Measurements from ENCODE around the gene NHLRC2.
"Not testable (repeated sequence)": the region's sequence is repeated elsewhere in the genome, so short reads cannot be mapped to it uniquely, and the experiment has no call there.

NHLRC2 gene

DNA sequence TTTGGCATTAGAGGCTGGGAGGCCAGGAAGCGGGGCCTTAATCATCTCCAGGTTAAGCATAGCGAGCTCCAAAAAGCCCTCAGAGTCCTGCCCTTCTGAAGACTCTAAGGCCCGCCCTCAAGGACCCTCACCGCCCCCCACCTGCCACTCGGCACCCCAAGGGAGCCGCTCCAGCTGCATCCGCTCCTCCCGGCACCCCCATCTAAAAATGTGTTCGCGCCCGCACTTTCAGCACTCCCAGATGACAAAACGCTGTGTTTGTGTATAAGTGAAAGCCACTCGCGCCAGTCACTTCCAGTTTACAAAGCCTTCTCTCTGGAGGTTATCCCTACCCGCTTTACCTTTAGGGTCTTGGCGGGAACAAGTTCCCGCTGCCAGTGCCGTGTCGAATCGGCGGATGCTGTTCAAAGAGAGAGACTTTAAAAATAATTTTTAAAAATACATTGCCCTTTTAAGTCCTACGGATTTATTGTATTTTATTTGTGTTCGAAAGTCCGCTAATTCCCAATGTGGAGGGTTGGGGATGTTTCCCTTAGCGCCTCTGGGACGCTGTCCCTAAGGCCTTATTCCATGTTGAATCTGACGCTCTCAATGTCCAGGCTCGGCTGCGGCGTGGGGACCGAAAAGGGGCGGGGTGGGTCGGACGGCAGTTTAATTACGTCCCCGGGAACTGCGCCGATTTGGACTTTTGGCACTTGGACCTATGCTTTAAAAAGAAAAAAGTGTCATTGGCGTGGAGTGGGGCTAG, at the start of gene NHLRC2, which contains the start of gene DCLRE1A:
Gene NHLRC2, plus strand, starts transcription at position 649 of the 748 bp plus-strand sequence. CDS start 212 bp downstream, outside the sequence.
Gene DCLRE1A, minus strand, starts transcription at position 70 of the 748 bp plus-strand sequence. CDS start 900 bp downstream, outside the sequence.
- peak within 1 kb of the TSS; percentile 81 for H3K4me3 ChIP-seq (ENCODE audit: low read depth, low read length)
- peak; percentile 50 for DNase-seq (ENCODE audit: low read depth)
- in situ Hi-C loops (cut with HindIII; ENCODE audit: low sequenced_read_pairs) = no loop called here
- TF ChIP-seq CTCF (IDR thresholded peaks at IDR 0.05; ENCODE audit: low read depth, low read length, missing control alignments) = no peak

GRCh38 chr10:113806503-113806902, 48.0 kb upstream of the NHLRC2 start:
- no peak for DNase-seq (ENCODE audit: low read depth)
- in situ Hi-C loops (cut with HindIII; ENCODE audit: low sequenced_read_pairs) = loop anchor here (25.0 kb wide), 1 partner anchor 306 kb away; no protein-coding TSS in a partner anchor
- H3K4me3 ChIP-seq (ENCODE audit: low read depth, low read length) = no peak overlapping the region
- no peak for TF ChIP-seq CTCF (IDR thresholded peaks at IDR 0.05; ENCODE audit: low read depth, low read length, missing control alignments)

DNA sequence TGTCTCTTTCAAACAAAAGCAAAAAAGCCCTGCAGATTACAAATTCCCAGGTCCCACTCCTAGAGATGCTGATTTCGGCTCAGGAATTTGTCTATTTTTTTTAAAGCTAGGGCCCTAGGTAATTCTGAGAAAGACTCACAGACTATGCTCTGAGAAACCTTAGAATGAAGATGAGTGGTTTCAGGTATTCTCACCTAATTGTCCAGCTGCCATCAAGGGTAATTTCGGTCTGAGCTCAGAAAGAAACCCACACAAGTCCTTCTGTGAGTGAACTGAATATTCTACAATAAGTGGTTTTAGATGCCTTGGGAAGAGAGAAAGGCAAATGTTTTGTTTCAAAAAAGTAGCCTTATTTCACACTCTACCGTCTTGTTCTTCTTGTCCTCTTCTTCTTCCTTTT, 46.3 kb upstream of the NHLRC2 start:
- no peak for TF ChIP-seq CTCF (IDR thresholded peaks at IDR 0.05; ENCODE audit: low read depth, low read length, missing control alignments)
- in situ Hi-C loops (cut with HindIII; ENCODE audit: low sequenced_read_pairs) = loop anchor here (25.0 kb wide), 1 partner anchor 304 kb away; no protein-coding TSS in a partner anchor
- no peak overlapping the region for H3K4me3 ChIP-seq (ENCODE audit: low read depth, low read length)
- no peak for DNase-seq (ENCODE audit: low read depth)

- in situ Hi-C loops (cut with HindIII; ENCODE audit: low sequenced_read_pairs) = loop anchor here (25.0 kb wide), 1 partner anchor 298 kb away; no protein-coding TSS in a partner anchor
- DNase-seq (ENCODE audit: low read depth); H3K4me3 ChIP-seq (ENCODE audit: low read depth, low read length): not testable (repeated sequence)
These were observed 39.8 kb upstream of the NHLRC2 start for GRCh38 chr10:113814700-113815099.

GRCh38 chr10:113819989-113820388, 34.5 kb upstream of the NHLRC2 start:
- H3K4me3 ChIP-seq (ENCODE audit: low read depth, low read length) = no peak overlapping the region
- in situ Hi-C loops (cut with HindIII; ENCODE audit: low sequenced_read_pairs) = loop anchor here (25.0 kb wide), 1 partner anchor 292 kb away; no protein-coding TSS in a partner anchor
- no peak for DNase-seq (ENCODE audit: low read depth)
- TF ChIP-seq CTCF (IDR thresholded peaks at IDR 0.05; ENCODE audit: low read depth, low read length, missing control alignments) = no peak

- DNase-seq (ENCODE audit: low read depth) = no peak
- no peak overlapping the region for H3K4me3 ChIP-seq (ENCODE audit: low read depth, low read length)
- in situ Hi-C loops (cut with HindIII; ENCODE audit: low sequenced_read_pairs) = loop anchor here (25.0 kb wide), 1 partner anchor 292 kb away; no protein-coding TSS in a partner anchor
- no peak for TF ChIP-seq CTCF (IDR thresholded peaks at IDR 0.05; ENCODE audit: low read depth, low read length, missing control alignments)
These were observed 34.0 kb upstream of the NHLRC2 start for GRCh38 chr10:113820507-113820906.

GRCh38 chr10:113821306-113821705, 33.2 kb upstream of the NHLRC2 start:
- not testable (repeated sequence) for DNase-seq (ENCODE audit: low read depth); H3K4me3 ChIP-seq (ENCODE audit: low read depth, low read length)
- in situ Hi-C loops (cut with HindIII; ENCODE audit: low sequenced_read_pairs) = loop anchor here (25.0 kb wide), 1 partner anchor 291 kb away; no protein-coding TSS in a partner anchor

Measured in astrocyte of the cerebellum (primary cell).